ENCODE data around the gene NACC2. TPM values are rescaled to one million over a fixed set of nuclear protein-coding genes. Genes with fewer than 3 reads are reported as not detected.

The NACC2 gene
- total and polyA plus RNA-seq, 10 of the 15 experiments (the other 5 are each of a cell fraction or from before 2014, with no cell fraction given): 0.66 to 14.7 (median 3.5) TPM

DNA sequence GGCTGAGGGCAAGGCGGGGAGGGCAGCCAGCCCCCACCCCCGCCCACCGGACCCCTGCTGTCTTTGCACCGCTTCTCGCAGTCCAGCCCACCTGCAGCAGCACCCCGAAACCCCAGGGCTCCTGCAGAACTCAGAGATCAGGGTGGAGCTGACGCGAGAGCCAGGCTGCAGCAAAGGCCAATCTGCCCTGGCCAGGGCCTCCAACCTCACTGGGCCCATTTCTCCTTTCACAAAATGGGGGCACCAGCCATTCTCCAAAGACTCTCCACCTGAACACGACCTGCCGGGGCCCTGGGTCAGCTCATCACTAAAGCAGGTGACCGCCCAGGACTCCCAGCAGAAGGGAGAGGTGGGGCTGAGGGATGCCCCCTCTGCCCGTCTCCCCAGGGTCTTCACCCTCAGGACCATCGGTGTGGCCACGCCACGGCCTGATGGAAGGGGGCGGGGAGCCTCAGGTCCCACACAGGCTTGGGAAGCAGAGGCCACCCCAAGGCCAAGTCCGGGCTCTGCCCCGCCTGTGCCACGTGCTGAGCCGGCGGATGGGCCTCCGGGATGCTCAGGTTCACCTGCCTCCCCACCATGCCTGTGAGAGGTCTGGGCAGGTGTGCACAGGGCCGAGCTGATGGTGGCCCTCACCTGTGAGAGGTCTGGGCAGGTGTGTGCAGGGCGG lies 13.1 kb downstream of the NACC2 start:
- Histone ChIP-seq H3K79me2 (ENCODE audit: control insufficient read depth, insufficient read depth, low read length) (no peaks in the 10 kb centered on the region; the same call in 1 of the 2 replicates), H2AFZ (ENCODE audit: control insufficient read depth, low read depth, low read length) (no peak overlapping the region), H3K9me3 (replicated peaks; ENCODE audit: control insufficient read depth, insufficient read depth, low read length) (no peaks in the 10 kb centered on the region), H3K36me3 (ENCODE audit: control insufficient read depth in 2 of 2, insufficient read depth in 2 of 2, low read length in 1 of 2) (no peaks in the 10 kb centered on the region; a peak in 1 of 4 replicates), H3K27me3 (replicated peaks in 1 of 2; ENCODE audit: control insufficient read depth in 2 of 2, insufficient read depth in 2 of 2, low read length in 1 of 2) (no peaks in the 10 kb centered on the region), H3K4me2 (ENCODE audit: control insufficient read depth, insufficient read depth) (no peak overlapping the region), H3K27ac (ENCODE audit: control insufficient read depth, insufficient read depth) (no peak overlapping the region), H3K4me3 (no peak overlapping the region), H4K20me1 (ENCODE audit: control insufficient read depth, insufficient read depth) (no peaks in the 10 kb centered on the region), H3K9ac (ENCODE audit: control insufficient read depth, insufficient read depth, low read length) (no peak overlapping the region), H3K4me1 (ENCODE audit: control insufficient read depth, insufficient read depth, low read length) (no peaks in the 10 kb centered on the region)
- intact Hi-C loops (cut with micrococcal nuclease; ENCODE audit: unreplicated experiment) (no loop called here), in situ Hi-C loops (cut with MboI) (no loop called here)
- BruUV-seq (replicated peaks): no TSS peak
- RAD21 ChIA-PET (ENCODE audit: unreplicated experiment): no interaction called here
- ATAC-seq: no peak
- CTCF ChIA-PET: no interaction called here
- SMC1A ChIA-PET (ENCODE audit: uncharacterized antibody, unreplicated experiment): interaction anchor here (1.0 kb wide), 1 partner anchor 9 kb away, joined by 3 read pairs; no protein-coding TSS in a partner anchor
- POLR2A ChIA-PET: interaction anchor here (0.5 kb wide), 1 partner anchor 309 kb away, joined by 3 read pairs; no protein-coding TSS in a partner anchor
- no peak for TF ChIP-seq USF2 (IDR thresholded peaks at IDR 0.05; ENCODE audit: borderline replicate concordance, low read depth, low read length)
- TF ChIP-seq CREB1 (IDR thresholded peaks at IDR 0.05; ENCODE audit: low read depth): no peak
- TF ChIP-seq PAX5 (IDR thresholded peaks at IDR 0.05; ENCODE audit: borderline replicate concordance, low read depth, low read length): no peak
- no peak for TF ChIP-seq TAF1 (IDR thresholded peaks at IDR 0.05; ENCODE audit: borderline replicate concordance, low read depth, low read length)
- no peak for TF ChIP-seq HCFC1 (IDR thresholded peaks at IDR 0.05; ENCODE audit: low read length)
- no peak for TF ChIP-seq SP1 (IDR thresholded peaks at IDR 0.05; ENCODE audit: low read depth, low read length)
- TF ChIP-seq TARDBP (IDR thresholded peaks at IDR 0.05; ENCODE audit: borderline replicate concordance): no peak
- TF ChIP-seq ZNF207 (IDR thresholded peaks at IDR 0.05; ENCODE audit: borderline replicate concordance): no peak
- TF ChIP-seq, protein P1, sequence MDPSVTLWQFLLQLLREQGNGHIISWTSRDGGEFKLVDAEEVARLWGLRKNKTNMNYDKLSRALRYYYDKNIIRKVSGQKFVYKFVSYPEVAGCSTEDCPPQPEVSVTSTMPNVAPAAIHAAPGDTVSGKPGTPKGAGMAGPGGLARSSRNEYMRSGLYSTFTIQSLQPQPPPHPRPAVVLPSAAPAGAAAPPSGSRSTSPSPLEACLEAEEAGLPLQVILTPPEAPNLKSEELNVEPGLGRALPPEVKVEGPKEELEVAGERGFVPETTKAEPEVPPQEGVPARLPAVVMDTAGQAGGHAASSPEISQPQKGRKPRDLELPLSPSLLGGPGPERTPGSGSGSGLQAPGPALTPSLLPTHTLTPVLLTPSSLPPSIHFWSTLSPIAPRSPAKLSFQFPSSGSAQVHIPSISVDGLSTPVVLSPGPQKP (IDR thresholded peaks at IDR 0.05; ENCODE audit: low read depth, low read length): no peak
- no peak for TF ChIP-seq IKZF1 (conservative IDR thresholded peaks at IDR 0.05)
- no peak for TF ChIP-seq WRNIP1 (IDR thresholded peaks at IDR 0.05; ENCODE audit: borderline replicate concordance, low read depth, low read length)
- FAIRE-seq: no peak
- DNase-seq (ENCODE audit: low read depth, low spot score): no peak
- WGBS (ENCODE audit: insufficient coverage, insufficient replicate concordance, low lambda C conversion rate, missing lambda C conversion rate): 60% methylated on average over 24 of the region's 24 CpGs

Data from GM12878 (cell line).